Psoas muscle (tissue), 8 donors: Measurements from ENCODE around the gene TSGA10IP. TPM values are rescaled to one million over a fixed set of nuclear protein-coding genes. Genes with fewer than 3 reads are reported as not detected.
A peak's percentile ranks its signal among the peaks of the same experiment; 100 is the strongest.

Source experiments
- ATAC-seq, 4 donors: fragments of 200-7000 bp; cut with Tn5 transposase; one replicate each; pipeline ENCODE4 v1.9.1; 2020; ENCODE audit warnings: moderate library complexity in 3 of 4, mild to moderate bottlenecking in 2 of 4
- DNase-seq, 2 donors: peaks; one replicate each; pipeline ENCODE4 v3.0.0-alpha.2; 2020
- H3K27ac ChIP-seq: fragments of 200-600 bp; one replicate; pipeline ENCODE4 v1.8.0; 2022
- H3K27me3 ChIP-seq, 3 donors: fragments of 200-600 bp in 1 of 3; one replicate each; pipeline versions ENCODE4 v1.6.1 to v1.8.0; 2013 to 2022; ENCODE audit warnings: low read length in 2 of 3, mild to moderate bottlenecking in 2 of 3, moderate library complexity in 1 of 3; ENCODE audit not compliant: insufficient read depth in 3 of 3
- H3K36me3 ChIP-seq, 2 donors: fragments of 200-600 bp in 1 of 2; one replicate each; pipeline versions ENCODE4 v1.6.1 to v1.8.0; 2013 to 2022; ENCODE audit warnings: low read depth in 1 of 2, mild to moderate bottlenecking in 1 of 2, moderate library complexity in 1 of 2; ENCODE audit not compliant: insufficient read depth in 1 of 2
- H3K4me1 ChIP-seq: fragments of 200-600 bp; one replicate; pipeline ENCODE4 v1.8.0; 2022
- H3K4me3 ChIP-seq: fragments of 200-600 bp; one replicate; pipeline ENCODE4 v1.8.0; 2022; ENCODE audit warnings: mild to moderate bottlenecking
- H3K9me3 ChIP-seq: fragments of 200-600 bp; one replicate; pipeline ENCODE4 v1.8.0; 2022
- WGBS, 3 donors: extraction: QIAGEN DNeasy Blood & Tissue Kit; methylation state at CpG; one replicate each; pipeline versions ENCODE4 v1.1.6 to v1.1.7; 2013; 5-methylcytosine and 5-hydroxymethylcytosine counted together
- intact Hi-C, 2 donors: fragments of 100-400 bp; cut with DNase I; formaldehyde crosslinking; loops; one replicate each; pipeline versions ENCODE4 v1.11.0 to v1.14.2; 2022
- polyA plus RNA-seq, 3 donors: library from polyadenylated mRNA; stranded (reverse); fragments of 200-250 nt; gene quantifications; one replicate each; pipeline ENCODE4 v1.2.3, GENCODE V29; 2013
- total RNA-seq, 4 donors: library from RNA; stranded (reverse); fragmentation: NEBNext Ultra II Directional in 2 of 4; extraction: Animal tissue kit (Norgen Biotek cat#: 25700) in 2 of 4; gene quantifications; one replicate each; pipeline versions ENCODE4 v1.2.1 to v1.2.4, GENCODE V29; 2021 to 2023
- TF ChIP-seq, protein P1 (sequence below): fragments of 200-600 bp; IDR thresholded peaks from one replicate; pipeline ENCODE4 v1.8.0; 2022; ENCODE audit warnings: antibody characterized with exemption
- donor health status: healthy with polysubstance abuse.
- donor health status: DM: no; HTN: no; CAD: no; lungs with moderate emphysema.
- donor health status: Bipolar disorder and iron deficiency.
- donor health status: healthy.
- donor health status: DM: yes; HTN: yes; CAD: no.
- donor health status: DM: no; HTN: no; CAD: no.
- donor health status: DM: no; HTN: no; CAD: no.
- donor health status: DM: yes; HTN: yes; CAD: no.

Gene TSGA10IP
- total and polyA plus RNA-seq, 7 donors = not detected

DNA sequence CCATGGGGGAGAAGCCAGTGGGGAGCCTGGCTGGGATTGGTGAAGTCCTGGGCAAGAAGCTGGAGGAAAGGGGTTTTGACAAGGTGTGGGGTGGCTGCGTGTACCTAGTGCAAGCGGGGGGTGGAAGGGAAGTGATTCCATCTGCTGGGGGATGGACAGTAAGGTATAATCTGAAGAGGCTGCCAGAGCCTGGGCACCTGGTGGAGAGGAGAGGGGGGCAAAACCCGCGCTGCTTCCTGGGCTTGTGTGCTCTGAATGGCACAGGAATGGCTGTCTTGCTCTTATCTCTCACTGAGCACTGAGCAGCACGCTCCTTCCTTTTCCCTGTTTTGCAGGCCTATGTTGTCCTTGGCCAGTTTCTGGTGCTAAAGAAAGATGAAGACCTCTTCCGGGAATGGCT lies 58.0 kb downstream of the TSGA10IP start:
- Histone ChIP-seq H3K27ac (peak overlapping the region; percentile 96), H3K4me1 (peaks cover 34% of the 10 kb centered on the region), H3K27me3 (no peaks in the 10 kb centered on the region), H3K36me3 (peaks cover 0 to 54% of the 10 kb centered on the region in 2 donors), H3K9me3 (no peaks in the 10 kb centered on the region), H3K4me3 (peak overlapping the region; percentile 74)
- intact Hi-C loops = loop anchor here in 1 of 2 donors (5.0 kb wide), 1 partner anchor 41 kb away; the partner anchor contains the start of gene SART1
- TF ChIP-seq, protein P1, sequence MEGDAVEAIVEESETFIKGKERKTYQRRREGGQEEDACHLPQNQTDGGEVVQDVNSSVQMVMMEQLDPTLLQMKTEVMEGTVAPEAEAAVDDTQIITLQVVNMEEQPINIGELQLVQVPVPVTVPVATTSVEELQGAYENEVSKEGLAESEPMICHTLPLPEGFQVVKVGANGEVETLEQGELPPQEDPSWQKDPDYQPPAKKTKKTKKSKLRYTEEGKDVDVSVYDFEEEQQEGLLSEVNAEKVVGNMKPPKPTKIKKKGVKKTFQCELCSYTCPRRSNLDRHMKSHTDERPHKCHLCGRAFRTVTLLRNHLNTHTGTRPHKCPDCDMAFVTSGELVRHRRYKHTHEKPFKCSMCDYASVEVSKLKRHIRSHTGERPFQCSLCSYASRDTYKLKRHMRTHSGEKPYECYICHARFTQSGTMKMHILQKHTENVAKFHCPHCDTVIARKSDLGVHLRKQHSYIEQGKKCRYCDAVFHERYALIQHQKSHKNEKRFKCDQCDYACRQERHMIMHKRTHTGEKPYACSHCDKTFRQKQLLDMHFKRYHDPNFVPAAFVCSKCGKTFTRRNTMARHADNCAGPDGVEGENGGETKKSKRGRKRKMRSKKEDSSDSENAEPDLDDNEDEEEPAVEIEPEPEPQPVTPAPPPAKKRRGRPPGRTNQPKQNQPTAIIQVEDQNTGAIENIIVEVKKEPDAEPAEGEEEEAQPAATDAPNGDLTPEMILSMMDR = no peak
- no peak for ATAC-seq
- DNase-seq = no peak
- 49 to 70% (median 51%) methylated on average over 6 of the region's 6 CpGs for WGBS, 3 donors

DNA sequence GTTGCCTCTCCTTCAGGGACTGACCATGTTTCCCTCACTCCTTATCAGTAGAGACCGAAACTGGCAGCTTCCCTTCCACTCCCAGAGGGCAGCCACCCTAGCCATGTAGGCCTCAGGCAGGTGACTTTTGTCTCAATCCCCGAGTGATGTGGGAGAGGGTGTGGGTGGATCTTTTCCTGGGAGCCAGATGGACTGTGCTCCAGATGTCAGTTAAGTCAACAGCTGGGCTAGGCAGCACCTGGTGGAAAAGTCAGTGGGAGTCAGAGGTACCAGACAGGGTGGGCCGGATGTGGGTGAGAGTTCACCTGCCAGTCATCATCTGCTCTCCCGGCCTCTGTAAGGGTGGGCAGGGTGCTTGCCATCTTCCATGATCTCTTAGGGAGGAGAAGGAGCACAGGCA lies 58.9 kb downstream of the TSGA10IP start:
- intact Hi-C loops = loop anchor here in 1 of 2 donors (5.0 kb wide), 1 partner anchor 42 kb away; the partner anchor contains the start of gene SART1
- WGBS, 3 donors = 78 to 92% (median 83%) methylated on average over 4 of the region's 4 CpGs
- Histone ChIP-seq H3K4me1 (peaks cover 34% of the 10 kb centered on the region), H3K27ac (peak overlapping the region; percentile 96), H3K27me3 (no peaks in the 10 kb centered on the region), H3K9me3 (no peaks in the 10 kb centered on the region), H3K36me3 (peaks cover 0 to 45% of the 10 kb centered on the region in 2 donors), H3K4me3 (peak overlapping the region; percentile 8)
- no peak for ATAC-seq
- TF ChIP-seq, protein P1 = no peak
- DNase-seq = no peak

DNA sequence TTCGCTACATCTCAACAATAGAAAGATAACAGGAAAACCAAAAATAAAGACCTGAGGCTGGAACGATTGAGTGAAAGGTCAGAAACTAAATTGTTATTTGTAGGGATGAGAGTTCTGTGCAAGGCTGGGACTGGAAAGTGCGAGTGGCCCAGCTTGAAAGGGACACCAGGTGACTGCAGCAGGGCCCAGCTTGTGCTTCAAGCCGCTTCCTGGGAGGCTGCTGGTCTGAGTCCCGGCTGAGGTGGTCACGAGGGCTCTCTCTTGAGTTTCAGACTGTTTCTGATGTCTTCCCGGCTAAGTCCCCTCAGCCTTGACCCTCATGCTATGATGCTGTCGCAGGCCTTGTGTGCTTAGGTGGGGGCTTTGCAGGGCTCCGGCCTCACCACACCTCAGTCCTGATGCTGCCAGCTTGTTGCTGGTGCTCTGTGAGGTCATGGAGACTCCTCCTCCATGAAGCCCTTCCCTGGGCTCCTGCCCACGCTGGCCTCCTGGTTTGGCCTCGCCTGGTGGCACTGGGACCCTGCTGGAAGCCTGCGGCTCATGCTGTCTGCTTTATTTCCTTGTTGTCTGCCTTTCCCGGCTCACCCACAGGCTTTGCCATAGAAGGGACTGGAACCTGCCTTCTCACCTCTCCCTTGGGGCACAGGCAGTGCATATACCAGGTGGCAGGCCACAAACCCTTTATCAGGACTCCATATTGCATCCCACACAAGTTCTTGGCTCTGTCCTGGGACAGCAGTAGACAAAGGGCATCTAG lies 61.0 kb downstream of the TSGA10IP start:
- Histone ChIP-seq H3K4me3 (no peak overlapping the region), H3K4me1 (peaks cover 21% of the 10 kb centered on the region), H3K27ac (peak overlapping the region; percentile 46), H3K9me3 (no peaks in the 10 kb centered on the region), H3K36me3 (peaks cover 0 to 32% of the 10 kb centered on the region in 2 donors), H3K27me3 (no peaks in the 10 kb centered on the region)
- intact Hi-C loops = no loop called here
- ATAC-seq = no peak
- TF ChIP-seq, protein P1 = no peak
- 84 to 86% (median 86%) methylated on average over 12 to 13 of the region's 13 CpGs for WGBS, 3 donors
- DNase-seq = no peak

DNA sequence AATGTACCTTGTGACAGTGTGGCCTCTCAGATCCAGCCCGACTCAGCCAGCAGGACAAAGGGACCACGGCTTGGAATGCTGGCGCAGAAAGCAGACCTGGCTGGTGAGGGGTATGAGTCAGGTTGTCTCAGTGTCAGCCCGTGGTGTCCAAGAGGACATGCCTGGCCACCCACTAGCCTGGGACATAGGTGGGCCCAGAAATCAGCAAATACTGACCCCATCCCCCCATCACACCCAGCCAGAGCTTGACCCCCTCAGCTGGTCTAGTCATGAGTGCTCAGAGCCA lies 61.6 kb downstream of the TSGA10IP start:
- no peaks in the 10 kb centered on the region for H3K27me3 ChIP-seq
- H3K36me3 ChIP-seq = peaks cover 0 to 32% of the 10 kb centered on the region in 2 donors
- peak overlapping the region; percentile 46 for H3K27ac ChIP-seq
- WGBS, 3 donors = 53 to 68% (median 58%) methylated on average over 4 of the region's 4 CpGs
- no peak for DNase-seq
- intact Hi-C loops = no loop called here
- no peak overlapping the region for H3K4me3 ChIP-seq
- peaks cover 21% of the 10 kb centered on the region for H3K4me1 ChIP-seq
- ATAC-seq = no peak
- TF ChIP-seq, protein P1 = no peak
- no peaks in the 10 kb centered on the region for H3K9me3 ChIP-seq
